DMS 273 (cell line): ENCODE results near the gene PEAK1.
A peak's percentile ranks its signal among the peaks of the same experiment; 100 is the strongest.
"Not testable (repeated sequence)": the region's sequence is repeated elsewhere in the genome, so short reads cannot be mapped to it uniquely, and the experiment has no call there.

Experiments
- DNase-seq: peaks from one replicate; lab custom pipeline; 2025; ENCODE audit not compliant: unreplicated experiment; lab: John Stamatoyannopoulos, UW

Gene PEAK1

GRCh38 chr15:77239882-77240608 is 179.9 kb downstream of the PEAK1 start:
- no peak for DNase-seq

- DNase-seq: no peak
These were observed 184.3 kb downstream of the PEAK1 start for GRCh38 chr15:77235566-77235965.

GRCh38 chr15:77228828-77229227 is 191.1 kb downstream of the PEAK1 start:
- DNase-seq: no peak

- no peak for DNase-seq
These were observed 193.3 kb downstream of the PEAK1 start for GRCh38 chr15:77226652-77227051.

GRCh38 chr15:77225646-77226045 is 194.3 kb downstream of the PEAK1 start:
- no peak for DNase-seq

- no peak for DNase-seq
These were observed 194.8 kb downstream of the PEAK1 start for GRCh38 chr15:77225088-77225487.

GRCh38 chr15:77224352-77224751 is 195.6 kb downstream of the PEAK1 start:
- DNase-seq: no peak

- no peak for DNase-seq
These were observed 198.2 kb downstream of the PEAK1 start for GRCh38 chr15:77221708-77222107.

GRCh38 chr15:77221174-77221573 is 198.7 kb downstream of the PEAK1 start:
- no peak for DNase-seq

GRCh38 chr15:77219841-77220240 is 200.1 kb downstream of the PEAK1 start:
- no peak for DNase-seq

- no peak for DNase-seq
These were observed 210.7 kb downstream of the PEAK1 start for GRCh38 chr15:77209221-77209620.

- DNase-seq: no peak
These were observed 211.7 kb downstream of the PEAK1 start for GRCh38 chr15:77208241-77208640.

GRCh38 chr15:77201665-77202064 is 218.2 kb downstream of the PEAK1 start:
- peak; percentile 2 for DNase-seq

GRCh38 chr15:77196381-77196780 is 223.5 kb downstream of the PEAK1 start:
- DNase-seq: no peak

- DNase-seq: peak; percentile 2
These were observed 224.3 kb downstream of the PEAK1 start for GRCh38 chr15:77195586-77195985.

- DNase-seq: no peak
These were observed 227.5 kb downstream of the PEAK1 start for GRCh38 chr15:77192451-77192850.

- no peak for DNase-seq
These were observed 228.6 kb downstream of the PEAK1 start for GRCh38 chr15:77191230-77191834.

- no peak for DNase-seq
These were observed 232.0 kb downstream of the PEAK1 start for GRCh38 chr15:77187751-77188464.

GRCh38 chr15:77186594-77187011 is 233.3 kb downstream of the PEAK1 start:
- DNase-seq: peak; percentile 46

- DNase-seq: no peak
These were observed 234.6 kb downstream of the PEAK1 start for GRCh38 chr15:77185242-77185785.

- not testable (repeated sequence) for DNase-seq
These were observed 235.6 kb downstream of the PEAK1 start for GRCh38 chr15:77184352-77184751.

GRCh38 chr15:77183066-77183465 is 236.8 kb downstream of the PEAK1 start:
- DNase-seq: no peak
